DOHH2 (cell line): ENCODE measurements around the gene QKI.

Experiments
- CTCF ChIP-seq: fragments of 200-600 bp; sonication (generic); IDR thresholded peaks from one replicate; pipeline ENCODE4 v1.5.1; 2014; ENCODE audit warnings: antibody characterized with exemption, mild to moderate bottlenecking, low read depth, low read length; ENCODE audit not compliant: poor library complexity, severe bottlenecking
- EZH2phosphoT487 ChIP-seq: fragments of 200-600 bp; sonication (generic); IDR thresholded peaks from 2 replicates; pipeline ENCODE4 v1.6.1; 2017; ENCODE audit warnings: borderline replicate concordance, mild to moderate bottlenecking, antibody characterized with exemption, low read length, moderate library complexity, mixed read lengths

DNA sequence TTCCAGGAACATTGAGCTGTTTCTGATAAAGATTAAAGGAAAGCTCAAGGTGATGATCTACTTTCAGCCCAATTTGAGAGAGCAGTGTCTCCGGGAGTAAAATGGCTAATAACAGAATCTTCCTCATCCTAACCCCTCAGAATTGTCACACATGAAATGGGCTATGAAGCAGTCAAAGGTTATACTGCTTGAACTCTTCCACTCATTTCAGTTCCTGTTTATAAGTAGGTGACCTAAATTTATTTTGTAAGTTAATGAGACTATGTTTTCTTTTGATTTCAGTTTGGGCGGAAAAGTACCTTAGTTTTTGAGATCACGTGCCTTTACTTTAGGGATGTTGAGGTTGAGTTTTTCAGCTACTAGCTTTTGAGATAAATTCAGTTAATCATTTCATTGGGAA lies 47.2 kb downstream of the QKI start:
- TF ChIP-seq CTCF, result no peak
- TF ChIP-seq EZH2phosphoT487, result no peak
